SK-N-MC (cell line): ENCODE measurements around the gene MAPT.

Experiments
- EZH2 ChIP-seq: fragments of 200-600 bp; sonication (generic); IDR thresholded peaks from one replicate; pipeline ENCODE4 v1.6.1; 2017; ENCODE audit warnings: antibody characterized with exemption
- POLR2AphosphoS5 ChIP-seq: IDR thresholded peaks from 2 replicates; pipeline ENCODE4 v1.6.1; 2012; ENCODE audit warnings: mild to moderate bottlenecking, low read depth, low read length, borderline replicate concordance

DNA sequence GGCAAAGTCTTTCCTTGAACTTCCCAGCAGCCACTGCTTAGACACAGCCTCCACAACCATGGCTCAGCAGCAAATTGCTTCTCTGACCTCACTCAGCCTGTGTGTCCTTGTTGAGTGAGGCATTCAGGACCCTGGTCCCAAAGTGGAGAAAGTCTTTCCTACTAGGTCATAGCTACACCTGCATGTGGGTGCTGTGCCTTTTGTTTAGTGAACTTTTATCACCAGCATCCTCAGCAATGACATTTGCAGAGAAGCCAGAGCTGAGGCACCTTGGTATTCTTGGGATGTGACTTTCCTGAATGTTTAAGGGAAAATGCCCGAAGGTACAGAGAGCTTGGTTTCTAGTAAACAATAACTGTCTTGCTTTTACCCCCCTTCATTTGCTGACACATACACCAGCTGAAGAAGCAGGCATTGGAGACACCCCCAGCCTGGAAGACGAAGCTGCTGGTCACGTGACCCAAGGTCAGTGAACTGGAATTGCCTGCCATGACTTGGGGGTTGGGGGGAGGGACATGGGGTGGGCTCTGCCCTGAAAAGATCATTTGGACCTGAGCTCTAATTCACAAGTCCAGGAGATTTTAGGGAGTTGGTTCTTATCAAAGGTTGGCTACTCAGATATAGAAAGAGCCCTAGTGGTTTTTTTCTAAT is 83.7 kb downstream of the MAPT start:
- TF ChIP-seq POLR2AphosphoS5 = no peak
- TF ChIP-seq EZH2 = no peak
